ENCODE measurements around the gene PTPN21.
"Not testable (repeated sequence)": the region's sequence is repeated elsewhere in the genome, so short reads cannot be mapped to it uniquely, and the experiment has no call there.

PTPN21 gene

DNA sequence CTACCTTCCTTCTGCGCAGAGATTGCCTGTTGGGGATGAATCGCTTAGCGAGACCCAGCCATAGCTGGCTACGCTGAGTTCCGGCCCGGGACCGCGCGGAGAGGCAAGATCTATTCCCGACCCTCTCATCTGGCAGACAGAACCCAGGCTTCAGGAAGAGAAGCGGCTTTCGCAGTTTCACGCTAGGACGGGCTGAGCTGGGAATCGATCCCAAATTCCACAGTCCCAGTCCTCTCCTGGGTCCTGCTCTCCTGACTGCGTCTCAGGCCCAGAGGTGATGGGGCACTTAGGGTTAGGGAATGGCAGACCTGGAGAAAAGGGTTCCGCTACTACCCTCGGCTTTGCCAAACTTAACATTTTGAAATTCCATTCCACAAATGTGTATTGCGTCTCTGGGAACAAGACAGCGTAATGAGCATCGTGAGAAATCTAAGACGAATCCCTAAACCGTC is 2.8 kb downstream of the PTPN21 start:
- no peak for DNase-seq (ENCODE audit: low read depth)

DNA sequence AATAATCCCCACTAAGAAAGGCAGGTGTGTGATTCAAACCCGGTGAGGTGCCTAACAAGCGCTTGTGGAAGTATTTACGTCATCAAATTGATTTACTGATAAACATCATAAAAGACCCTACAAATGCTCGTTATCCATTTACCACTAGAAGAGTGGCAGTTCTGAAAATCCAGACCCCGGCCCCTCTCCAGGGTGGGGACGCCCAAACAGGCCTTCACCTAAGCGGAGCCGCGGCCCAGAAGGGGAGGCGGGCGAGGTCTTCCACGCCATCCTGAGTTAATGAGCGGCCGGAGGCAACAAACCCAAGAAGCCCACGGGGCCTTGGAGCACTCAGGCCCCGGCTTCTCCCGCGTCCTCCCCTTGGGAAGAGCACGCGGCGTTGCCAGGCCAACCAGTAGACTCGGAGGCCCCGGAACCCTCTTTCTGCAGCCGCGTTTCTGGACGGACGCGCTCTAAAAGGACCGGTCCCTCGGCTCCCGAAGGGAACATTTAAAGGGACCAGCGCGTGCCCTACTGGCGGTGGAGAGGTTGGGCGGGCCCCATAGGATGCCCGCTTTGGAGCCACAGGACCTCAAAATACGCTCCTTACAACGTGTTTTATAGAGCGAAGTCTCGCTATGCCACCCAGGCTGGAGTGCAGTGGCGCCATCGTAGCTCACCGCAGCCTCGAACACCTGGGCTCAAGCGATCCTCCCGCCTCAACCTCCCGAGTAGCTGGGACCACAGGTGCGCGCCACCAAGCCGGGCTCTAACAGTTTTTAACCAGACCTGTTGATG is 3.5 kb downstream of the PTPN21 start:
- peak; percentile 52 for DNase-seq (ENCODE audit: low read depth)

DNA sequence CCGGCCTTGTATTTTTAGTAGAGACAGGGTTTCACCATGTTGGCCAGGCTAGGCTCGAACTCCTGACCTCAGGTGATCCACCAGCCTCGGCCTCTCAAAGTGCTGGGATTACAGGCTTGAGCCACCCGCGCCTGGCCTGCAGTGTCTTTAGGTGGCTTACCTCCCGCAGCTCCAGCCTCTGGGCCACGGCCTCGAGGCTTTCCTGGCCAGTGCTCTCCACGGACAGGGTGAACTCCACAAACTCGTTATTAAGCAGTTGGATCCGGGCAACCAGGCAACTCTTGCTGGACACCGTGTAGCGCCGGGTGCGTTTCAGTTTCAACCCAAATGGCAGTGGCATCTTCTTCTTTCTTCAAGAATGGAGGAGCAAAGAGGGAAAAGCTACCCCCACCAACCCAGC is 4.7 kb downstream of the PTPN21 start:
- DNase-seq (ENCODE audit: low read depth): no peak

DNA sequence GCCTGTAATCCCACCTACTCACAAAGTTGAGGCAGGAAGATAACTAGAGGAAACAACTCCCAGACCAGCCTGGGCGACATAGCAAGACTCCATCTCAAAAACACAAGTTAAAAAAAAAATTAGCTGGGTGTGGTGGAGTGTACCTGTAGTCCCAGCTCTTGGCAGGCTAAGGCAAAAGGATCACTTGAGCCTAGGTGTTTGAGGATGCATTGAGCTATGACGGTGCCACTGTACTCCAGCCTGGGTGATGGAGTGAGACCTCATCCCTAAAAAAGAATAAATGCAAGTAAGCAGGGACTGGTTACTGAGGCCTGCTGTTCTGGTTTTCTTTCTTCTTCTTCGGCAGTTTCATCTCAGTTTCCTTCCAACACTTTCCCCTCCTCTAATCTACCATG is 7.4 kb downstream of the PTPN21 start:
- DNase-seq (ENCODE audit: low read depth): no peak

DNA sequence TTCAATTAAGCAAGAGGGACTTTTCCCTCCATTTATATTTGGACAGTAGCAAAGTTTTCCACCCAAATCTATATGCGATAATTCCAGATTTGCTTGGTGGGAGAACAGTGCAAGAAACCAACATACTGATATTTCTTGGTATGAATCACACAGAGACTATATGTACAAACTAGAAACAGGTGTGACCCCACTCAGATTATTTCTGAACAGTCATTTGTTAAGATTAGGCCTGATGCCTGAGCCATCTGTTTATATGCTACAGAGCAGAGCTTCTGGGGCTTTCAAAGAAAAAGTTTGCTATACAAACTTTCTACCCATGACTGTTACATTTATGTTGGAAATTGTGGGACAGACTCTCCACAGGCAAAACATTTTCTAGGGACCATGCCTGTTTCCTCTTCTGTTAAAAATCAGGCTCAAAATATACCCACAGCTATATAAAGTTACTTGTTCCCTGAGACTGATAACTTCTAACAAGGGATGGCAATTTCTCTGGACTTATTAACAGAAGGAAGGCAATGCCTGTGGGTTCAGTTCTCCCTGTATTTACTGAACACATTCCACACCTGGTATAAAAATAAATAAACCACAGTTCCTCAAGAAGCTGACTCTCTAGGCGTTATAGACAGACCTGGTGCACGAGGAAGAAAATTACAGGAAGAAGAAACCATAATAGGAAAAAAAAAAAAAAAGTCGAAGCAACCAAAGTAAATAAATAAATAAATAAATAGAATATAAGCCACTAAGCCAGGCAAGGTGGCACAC is 8.0 kb downstream of the PTPN21 start:
- DNase-seq (ENCODE audit: low read depth): no peak

DNA sequence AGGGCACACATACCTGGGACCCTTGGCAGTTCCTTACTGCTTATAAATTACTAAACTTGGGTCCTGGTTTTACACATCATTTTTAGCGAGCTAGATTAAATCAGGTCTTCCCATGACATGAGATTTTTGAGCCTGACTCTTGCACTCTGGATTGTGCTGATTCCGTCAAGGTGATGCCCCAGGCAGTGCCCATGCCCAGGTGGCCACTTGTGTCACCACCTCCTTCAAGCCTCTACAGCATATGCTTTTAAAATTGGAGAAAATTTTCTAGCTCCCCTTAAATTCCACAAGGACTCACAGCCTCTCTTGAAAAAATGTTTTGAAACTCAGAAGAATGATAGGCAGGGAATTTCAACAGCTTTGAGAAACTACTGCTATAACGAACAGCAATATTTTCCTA is 9.6 kb downstream of the PTPN21 start:
- DNase-seq (ENCODE audit: low read depth): no peak

DNA sequence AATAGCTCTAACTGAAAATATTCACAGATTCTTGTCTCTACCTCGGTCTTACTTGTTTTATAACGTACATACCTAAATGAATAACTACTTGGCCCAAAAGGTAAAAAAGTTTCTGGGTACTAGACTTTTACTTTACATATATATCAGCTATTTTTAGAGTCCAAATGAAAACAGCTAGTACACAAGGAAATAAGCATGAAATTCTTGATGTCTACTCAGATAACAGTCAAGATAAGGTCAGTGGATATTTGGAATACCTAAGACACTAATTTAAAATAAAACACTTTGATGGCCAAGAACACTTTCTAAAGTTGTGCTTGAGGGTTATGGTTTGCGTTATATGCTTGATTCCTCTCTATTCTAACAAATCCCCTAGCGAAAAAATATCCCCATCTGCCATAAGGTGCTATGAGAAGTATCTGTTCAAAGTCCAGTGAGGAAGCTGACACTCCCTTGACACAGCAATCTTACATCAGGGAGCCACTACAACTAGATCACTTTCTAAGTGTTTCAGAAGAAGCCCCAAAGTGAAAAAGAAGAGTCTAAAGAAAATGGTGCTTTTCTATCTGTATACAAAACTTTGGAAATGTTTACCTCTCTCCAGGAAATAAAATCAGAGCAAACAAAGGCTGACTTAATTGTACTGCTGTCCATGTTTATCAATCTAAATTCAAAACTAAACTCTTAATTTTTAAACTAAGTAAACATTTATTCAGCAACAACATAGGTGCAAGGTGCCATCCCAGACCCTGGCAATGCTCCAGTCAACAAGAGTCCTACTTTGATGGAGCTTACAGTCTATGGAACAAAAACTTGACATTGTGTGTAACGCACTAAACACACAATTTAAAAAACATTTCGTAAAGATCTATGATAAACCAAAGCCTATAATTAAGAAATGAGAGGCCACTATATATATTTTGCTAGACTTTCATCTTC is 11.7 kb downstream of the PTPN21 start:
- no peak for DNase-seq (ENCODE audit: low read depth)

DNA sequence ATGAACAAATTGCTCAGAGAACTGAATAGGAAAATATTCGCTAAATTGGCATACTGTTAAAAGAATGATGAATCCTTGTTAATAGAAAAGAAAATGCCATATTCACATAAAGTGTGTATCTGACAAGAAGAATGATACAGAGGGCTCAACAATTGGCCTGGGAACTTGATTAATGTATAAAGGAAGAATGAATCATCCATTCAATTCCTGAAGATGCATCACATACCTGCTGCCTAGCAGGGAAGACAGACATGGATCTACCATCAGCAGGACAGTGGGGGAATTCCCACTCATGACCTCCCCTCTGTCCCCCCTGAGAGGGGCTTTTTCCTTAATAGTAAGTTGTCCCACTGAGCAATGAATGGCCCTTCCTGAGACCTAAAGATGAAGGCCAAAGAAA is 13.5 kb downstream of the PTPN21 start:
- no peak for DNase-seq (ENCODE audit: low read depth)

DNA sequence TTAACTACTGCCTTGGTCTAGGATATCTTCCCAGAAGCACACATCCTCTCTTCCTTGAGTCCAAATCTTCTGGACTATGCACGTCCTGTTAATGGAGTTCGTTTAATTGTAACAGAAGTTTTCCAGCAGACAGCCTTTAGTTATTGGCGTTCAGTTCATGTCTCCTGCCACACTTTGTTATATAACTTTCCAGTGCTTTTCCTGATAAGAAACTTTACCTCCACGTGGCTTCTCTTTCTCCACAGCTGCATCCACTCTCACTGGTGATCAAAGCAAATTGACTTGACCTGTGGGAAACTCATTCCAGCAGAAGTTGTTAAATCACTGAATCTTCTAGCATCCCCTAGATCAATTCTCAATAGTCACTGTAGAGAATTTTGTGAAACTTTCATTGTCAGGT is 19.0 kb downstream of the PTPN21 start:
- no peak for DNase-seq (ENCODE audit: low read depth)

DNA sequence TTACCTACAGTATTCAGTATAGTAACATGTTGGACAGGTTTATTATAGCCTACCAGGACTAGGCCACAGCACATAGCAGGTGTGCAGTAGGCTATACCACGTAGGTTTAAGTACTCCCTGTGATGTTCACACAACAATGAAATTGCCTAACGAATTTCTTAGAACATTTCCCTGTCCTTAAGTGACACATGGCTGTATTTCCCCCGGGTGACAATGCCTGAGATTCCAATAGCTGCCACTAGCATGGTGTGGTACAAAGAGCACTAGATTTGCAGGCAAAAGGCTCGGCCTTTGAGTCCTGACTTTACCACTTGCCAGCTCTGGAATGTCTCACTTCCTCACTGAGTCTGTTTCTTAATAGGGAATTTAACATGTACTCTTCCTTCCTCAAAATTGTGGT is 19.7 kb downstream of the PTPN21 start:
- no peak for DNase-seq (ENCODE audit: low read depth)

DNA sequence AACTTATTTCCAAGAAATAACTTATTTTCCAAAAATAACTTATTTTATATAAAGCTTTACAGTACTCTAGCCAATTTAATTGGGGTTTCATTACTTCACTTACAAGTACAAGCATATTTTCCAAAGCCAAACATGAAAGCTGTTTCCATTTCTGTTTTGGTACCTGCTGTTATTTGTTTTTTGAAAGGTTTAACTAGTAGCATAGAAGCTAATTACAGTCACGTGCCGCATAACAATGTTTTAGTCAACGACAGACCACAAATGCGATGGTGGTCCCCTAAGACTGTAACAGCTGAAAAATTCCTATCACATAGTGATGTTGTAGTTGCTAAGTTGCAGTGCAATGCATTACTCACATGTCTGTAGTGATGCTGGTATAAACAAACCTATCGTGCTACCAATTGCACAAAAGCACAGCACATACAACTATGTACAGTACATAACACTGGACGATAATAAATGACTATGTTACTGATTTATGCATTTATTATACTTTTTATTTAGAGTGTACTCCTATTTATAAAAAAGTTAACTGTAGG is 21.7 kb downstream of the PTPN21 start:
- no peak for DNase-seq (ENCODE audit: low read depth)

DNA sequence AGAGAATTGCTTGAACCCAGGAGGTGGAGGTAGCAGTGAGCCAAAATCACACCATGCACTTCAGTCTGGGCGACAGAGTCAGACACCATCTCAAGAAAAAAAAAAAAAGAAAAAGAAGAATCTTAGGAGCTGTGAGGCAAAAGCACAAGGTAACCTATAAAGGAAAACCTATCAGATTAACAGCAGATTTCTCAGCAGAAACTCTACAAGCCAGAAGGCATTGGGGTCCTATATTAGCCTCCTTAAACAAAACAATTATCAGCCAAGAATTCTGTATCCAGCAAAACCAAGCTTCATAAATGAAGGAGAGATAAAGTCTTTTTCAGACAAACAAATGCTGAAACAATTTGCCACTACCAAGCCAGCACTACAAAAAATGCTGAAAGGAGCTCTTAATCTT is 24.9 kb downstream of the PTPN21 start:
- not testable (repeated sequence) for DNase-seq (ENCODE audit: low read depth)

DNA sequence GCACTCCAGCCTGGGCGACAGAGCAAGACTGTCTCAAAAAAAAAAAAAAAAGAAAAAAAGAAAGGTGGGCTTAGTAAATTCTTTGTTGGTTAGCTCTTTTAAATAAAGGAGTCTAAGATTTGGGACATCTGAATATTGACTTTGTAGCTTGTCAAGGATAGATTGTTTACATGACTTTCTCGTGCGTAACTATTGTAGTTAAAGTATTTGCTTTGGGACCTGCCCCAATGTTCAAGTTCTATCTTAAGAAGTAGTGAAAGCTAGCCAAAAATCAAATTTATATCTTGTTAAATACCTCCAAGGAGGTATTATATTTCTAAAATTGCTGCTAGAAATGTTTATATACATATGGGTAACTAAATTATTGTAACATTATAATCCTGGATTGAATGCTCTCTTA is 32.4 kb downstream of the PTPN21 start:
- DNase-seq (ENCODE audit: low read depth): no peak

DNA sequence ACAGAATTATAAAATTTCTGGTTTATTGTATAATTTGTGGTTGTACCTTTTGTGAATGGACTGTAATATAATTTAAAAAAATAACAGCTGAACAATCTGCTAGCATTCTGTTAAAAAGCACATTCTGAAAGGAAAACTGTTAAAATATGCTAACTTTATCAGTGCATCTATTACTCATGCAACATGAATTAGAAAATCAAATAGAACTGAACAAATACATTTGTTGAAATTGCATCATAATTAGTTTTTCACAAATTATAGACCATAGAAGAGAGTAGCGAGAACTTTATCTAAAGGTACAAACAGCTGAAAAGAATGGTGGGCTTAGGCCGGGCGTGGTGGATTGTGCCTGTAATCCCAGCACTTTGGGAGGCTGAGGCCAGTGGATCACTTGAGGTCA is 33.0 kb downstream of the PTPN21 start:
- no peak for DNase-seq (ENCODE audit: low read depth)

DNA sequence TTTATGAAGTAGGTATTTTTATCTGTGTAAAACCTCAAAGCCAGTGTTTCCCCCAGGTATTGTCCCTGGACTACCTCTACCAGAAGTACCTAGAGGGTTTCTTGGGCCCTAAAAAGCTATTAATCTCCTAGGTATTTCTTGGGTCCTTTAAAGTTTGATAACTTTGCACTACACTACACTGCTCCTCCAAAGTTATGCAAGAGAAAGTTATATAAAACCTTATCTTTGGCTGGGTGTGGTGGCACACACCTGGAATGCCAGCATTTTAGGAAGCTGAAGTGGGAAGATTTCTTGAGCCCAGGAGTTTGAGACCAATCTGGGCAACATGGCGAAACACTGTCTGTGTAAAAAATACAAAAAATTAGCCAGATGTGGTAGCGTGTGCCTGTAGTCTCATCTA is 34.9 kb downstream of the PTPN21 start:
- no peak for DNase-seq (ENCODE audit: low read depth)

DNA sequence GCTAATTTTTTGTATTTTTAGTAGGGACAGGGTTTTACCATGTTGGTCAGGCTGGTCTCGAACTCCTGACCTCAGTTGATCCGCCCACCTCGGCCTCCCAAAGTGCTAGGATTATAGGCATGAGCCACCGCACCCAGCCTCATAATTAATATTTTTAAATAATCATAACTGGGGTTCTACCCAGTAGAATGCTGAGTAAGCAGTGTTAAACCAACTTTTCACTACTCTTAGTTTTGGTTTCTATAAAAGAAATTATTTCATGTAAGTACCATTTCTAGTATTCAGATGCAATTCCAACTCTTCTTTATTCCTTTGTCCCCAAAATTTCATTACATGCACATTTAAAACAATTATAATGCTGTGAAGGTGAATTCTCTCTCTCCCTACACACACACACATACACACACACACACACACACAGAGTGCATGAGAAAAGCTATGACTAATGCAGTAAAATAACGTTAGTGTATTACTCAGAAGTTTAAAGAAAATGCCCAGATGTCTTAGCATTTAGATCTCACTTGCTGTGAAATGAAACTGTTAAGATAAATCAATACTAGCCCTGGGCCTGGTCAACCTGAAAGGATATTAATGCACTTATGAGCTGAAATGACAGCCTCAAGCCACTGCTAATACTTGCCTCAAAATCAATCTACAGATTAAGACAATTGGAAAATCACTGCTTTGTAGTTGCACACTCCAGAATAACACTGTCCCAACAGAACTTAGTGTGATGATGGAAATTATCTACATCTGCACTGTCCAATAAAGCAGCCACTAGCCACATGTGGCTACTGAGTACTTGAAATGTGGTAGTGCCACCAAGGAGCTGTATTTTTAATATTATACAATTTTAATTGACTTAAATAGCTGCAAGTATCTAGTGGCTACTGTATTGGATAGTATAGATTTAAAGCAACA is 36.0 kb downstream of the PTPN21 start:
- DNase-seq (ENCODE audit: low read depth): no peak

DNA sequence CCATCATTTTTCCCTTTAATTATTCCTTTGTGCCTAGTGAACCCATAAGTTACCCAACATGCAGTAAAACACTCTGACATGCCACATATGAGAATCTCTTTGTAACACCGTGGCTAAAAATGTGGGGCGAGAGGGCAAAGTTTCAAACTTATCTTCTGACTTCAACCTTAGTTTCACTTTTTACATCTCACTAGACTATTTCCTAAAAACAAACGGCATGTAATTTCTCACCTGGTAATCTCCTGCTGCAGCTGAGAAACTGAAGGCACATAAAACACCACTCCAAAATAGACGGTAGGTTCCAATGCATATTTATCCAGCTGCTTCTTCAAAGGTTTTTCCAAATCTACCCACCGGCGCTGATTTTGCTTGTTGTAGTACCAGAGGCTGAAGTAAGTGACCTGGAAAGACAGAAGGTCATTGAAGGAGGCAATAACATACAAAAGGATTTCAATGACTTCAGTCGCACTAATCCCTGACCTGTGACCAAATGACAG is 37.9 kb downstream of the PTPN21 start:
- DNase-seq (ENCODE audit: low read depth): no peak

DNA sequence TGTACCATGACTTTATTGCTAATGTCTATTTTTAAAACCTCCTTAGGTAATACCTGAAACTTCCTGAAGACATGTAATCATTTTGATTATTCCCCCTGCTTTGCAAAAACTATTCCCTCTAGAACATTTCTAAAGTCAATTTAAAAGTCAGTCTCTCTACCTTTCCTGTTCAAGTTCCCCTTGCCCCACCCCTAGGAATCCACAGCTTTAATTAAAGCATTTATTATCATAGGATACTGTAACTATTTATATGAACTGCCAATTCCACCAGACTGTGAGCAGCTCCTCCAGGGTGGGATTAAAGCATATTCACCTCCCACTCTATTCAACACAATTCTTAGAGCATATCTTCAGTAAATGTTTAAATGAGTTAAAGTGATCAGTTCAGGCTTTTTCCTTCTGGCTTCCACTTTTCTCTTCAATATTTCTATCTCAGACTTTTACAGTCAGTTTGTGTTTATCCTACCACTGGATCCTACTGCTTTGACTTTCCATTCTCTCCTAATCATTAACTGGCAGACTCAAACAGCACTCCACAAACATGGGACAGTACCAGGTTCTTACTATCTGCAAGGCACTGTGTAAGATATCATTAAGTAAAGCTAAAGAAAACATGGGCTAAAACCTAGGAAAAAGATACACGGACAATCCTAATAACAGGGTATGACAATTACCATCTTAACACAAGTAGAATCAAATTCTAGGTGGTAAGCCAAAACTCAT is 39.1 kb downstream of the PTPN21 start:
- DNase-seq (ENCODE audit: low read depth): no peak

DNA sequence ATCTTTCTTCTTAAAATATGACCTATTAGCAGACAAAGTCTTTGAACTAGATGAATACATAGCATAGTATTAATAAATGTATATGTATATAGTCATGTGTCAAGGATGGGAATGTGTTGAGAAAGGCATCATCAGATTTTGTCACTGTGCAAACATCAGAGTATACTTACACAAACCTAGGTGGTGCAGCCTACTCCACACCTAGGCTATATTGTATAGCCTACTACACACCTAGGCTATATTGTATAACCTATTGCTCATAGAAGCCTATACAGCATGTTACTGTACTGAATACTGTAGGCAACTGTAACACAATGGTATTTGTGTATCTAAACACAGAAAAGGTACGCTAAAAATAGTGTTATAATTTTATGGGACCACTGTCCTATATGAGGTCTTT is 47.6 kb downstream of the PTPN21 start:
- DNase-seq (ENCODE audit: low read depth): no peak

DNA sequence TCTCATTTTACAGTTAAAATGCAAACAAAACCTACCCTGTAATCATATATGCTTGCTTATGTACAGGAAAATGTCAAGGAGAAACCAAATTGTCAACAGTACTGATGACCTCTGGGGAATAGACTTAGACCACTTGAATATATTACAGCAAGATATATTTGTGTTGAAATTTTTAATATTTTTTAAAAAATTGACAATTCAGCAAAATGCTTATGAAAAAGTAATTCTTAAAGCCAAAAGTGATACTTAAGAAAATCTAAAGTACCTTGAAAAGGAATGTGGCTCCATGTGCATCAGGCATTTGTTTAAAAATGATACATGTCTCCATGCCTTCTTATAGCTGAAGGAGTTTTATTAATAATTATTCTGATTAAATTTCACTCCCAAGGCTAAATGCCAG is 49.2 kb downstream of the PTPN21 start:
- DNase-seq (ENCODE audit: low read depth): no peak
